Endothelial cell of umbilical vein (primary cell): Measurements from ENCODE around the gene ZNF22. TPM values are rescaled to one million over a fixed set of nuclear protein-coding genes. Genes with fewer than 3 reads are reported as not detected.

Experiments used
- BruUV-seq: library from RNA; stranded (reverse); fragments of 400-500 nt; replicated peaks from 2 replicates; lab custom pipeline; 2021; lab: Mats Ljungman, UMichigan
- CTCF ChIA-PET: fragments of 300-600, 350-600 bp; sonication (Branson Sonifier 250); formaldehyde crosslinking; loops from one replicate; lab custom pipeline; 2021; ENCODE audit warnings: antibody characterized with exemption, inconsistent platforms; lab: Charles Lee
- POLR2A ChIA-PET: fragments of 300-600, 350-600 bp; sonication (Branson Sonifier 250); formaldehyde crosslinking; loops from one replicate; lab custom pipeline; 2021; ENCODE audit warnings: antibody characterized with exemption, inconsistent platforms; lab: Charles Lee
- DNase-seq: peaks from one replicate; pipeline ENCODE4 v3.0.0-alpha.2; 2011; ENCODE audit warnings: low read depth, low spot score
- FAIRE-seq: peaks from 2 replicates; lab custom pipeline; 2011; peaks lifted over from hg19 to GRCh38; lab: Jason Lieb, UNC
- H2AFZ ChIP-seq: 2 replicates; pipeline ENCODE4 v1.6.0; 2012; ENCODE audit warnings: low read depth, low read length, control low read depth, inconsistent platforms
- H3K27ac ChIP-seq: 2 replicates; pipeline ENCODE4 v1.5.1; 2011; ENCODE audit warnings: low read depth, mild to moderate bottlenecking, control low read depth, low read length, moderate library complexity; ENCODE audit not compliant: insufficient read depth
- H3K27me3 ChIP-seq, 2 experiments: 2 replicates each; pipeline versions ENCODE4 v1.6.0 to v1.6.1; 2011; ENCODE audit warnings: low read length in 2 of 2, mixed read lengths in 1 of 2; ENCODE audit not compliant: control insufficient read depth in 2 of 2, insufficient read depth in 2 of 2
- H3K36me3 ChIP-seq, 2 experiments: 2 replicates in 1 of 2; 3 replicates in 1 of 2; pipeline ENCODE4 v1.5.1; 2011; ENCODE audit warnings: low read length in 2 of 2, mild to moderate bottlenecking in 1 of 2, moderate library complexity in 1 of 2; ENCODE audit not compliant: control insufficient read depth in 2 of 2, insufficient read depth in 2 of 2; ENCODE audit errors: extremely low read depth in 1 of 2
- H3K4me1 ChIP-seq: 3 replicates; pipeline ENCODE4 v1.5.1; 2011; ENCODE audit warnings: mild to moderate bottlenecking, low read length; ENCODE audit not compliant: control insufficient read depth, insufficient read depth; ENCODE audit errors: extremely low read depth
- H3K4me2 ChIP-seq: 2 replicates; pipeline ENCODE4 v1.6.1; 2011; ENCODE audit warnings: low read length, control low read depth, mixed read lengths; ENCODE audit not compliant: insufficient read depth
- H3K4me3 ChIP-seq, 3 experiments: fragments of 200-600 bp in 1 of 3; sonication (generic), shearing (Covaris generic) in 1 of 3; replicated peaks in 1 of 3; 2 replicates each; pipeline ENCODE4 v1.5.1; 2011 to 2016; ENCODE audit warnings: control low read depth in 3 of 3, low read length in 3 of 3, mild to moderate bottlenecking in 2 of 3, inconsistent platforms in 1 of 3, low read depth in 1 of 3, moderate library complexity in 1 of 3; ENCODE audit not compliant: insufficient read depth in 1 of 3
- H3K79me2 ChIP-seq: 2 replicates; pipeline ENCODE4 v1.6.0; 2012; ENCODE audit warnings: low read length, inconsistent platforms; ENCODE audit not compliant: control insufficient read depth, insufficient read depth
- H3K9ac ChIP-seq: replicated peaks from 2 replicates; pipeline ENCODE3; 2011; ENCODE audit warnings: low read length, control low read depth; ENCODE audit not compliant: insufficient read depth; ENCODE audit errors: extremely low read depth
- H3K9me1 ChIP-seq: replicated peaks from 3 replicates; pipeline ENCODE4 v1.6.0; 2011; ENCODE audit warnings: mild to moderate bottlenecking, low read length; ENCODE audit not compliant: control insufficient read depth, insufficient read depth; ENCODE audit errors: extremely low read depth
- H3K9me3 ChIP-seq: replicated peaks from 2 replicates; pipeline ENCODE4 v1.5.1; 2012; ENCODE audit warnings: low read length, inconsistent platforms; ENCODE audit not compliant: control insufficient read depth, insufficient read depth
- H4K20me1 ChIP-seq: replicated peaks from 2 replicates; pipeline ENCODE3; 2011; ENCODE audit warnings: mild to moderate bottlenecking, low read length; ENCODE audit not compliant: control insufficient read depth, insufficient read depth; ENCODE audit errors: extremely low read depth
- CTCF ChIP-seq, 2 donors: IDR thresholded peaks; 1 replicate in 1 of 2; 2 replicates in 1 of 2; pipeline ENCODE4 v1.5.1; 2011; ENCODE audit warnings: low read length in 2 of 2, mild to moderate bottlenecking in 2 of 2, moderate library complexity in 2 of 2, control low read depth in 1 of 2, inconsistent platforms in 1 of 2, low read depth in 1 of 2; ENCODE audit not compliant: insufficient read depth in 1 of 2; ENCODE audit errors: extremely low read depth in 1 of 2
- EZH2 ChIP-seq: IDR thresholded peaks from 2 replicates; pipeline ENCODE4 v1.6.1; 2012; ENCODE audit warnings: borderline replicate concordance, low read depth, mild to moderate bottlenecking, moderate library complexity, low read length, inconsistent platforms; ENCODE audit not compliant: severe bottlenecking
- FOS ChIP-seq: IDR thresholded peaks from 2 replicates; pipeline ENCODE4 v1.6.1; 2011; ENCODE audit warnings: mild to moderate bottlenecking, low read length, moderate library complexity, borderline replicate concordance; ENCODE audit not compliant: insufficient read depth
- GATA2 ChIP-seq: IDR thresholded peaks from 2 replicates; pipeline ENCODE4 v1.7.0; 2011; ENCODE audit warnings: low read depth, mild to moderate bottlenecking, moderate library complexity, mixed read lengths, low read length; ENCODE audit not compliant: insufficient read length, insufficient read depth
- JUN ChIP-seq: IDR thresholded peaks from 2 replicates; pipeline ENCODE4 v1.6.1; 2011; ENCODE audit warnings: borderline replicate concordance, low read depth; ENCODE audit not compliant: insufficient read length, insufficient read depth
- MYC ChIP-seq: IDR thresholded peaks from one replicate; pipeline ENCODE4 v1.6.1; 2011; ENCODE audit warnings: mild to moderate bottlenecking, low read depth, low read length
- POLR2AphosphoS5 ChIP-seq: IDR thresholded peaks from 2 replicates; pipeline ENCODE4 v1.6.1; 2012; ENCODE audit warnings: low read depth, mild to moderate bottlenecking, control low read depth, low read length, moderate library complexity; ENCODE audit not compliant: insufficient read depth
- dilution Hi-C: fragments of 300-500 bp; cut with MboI; formaldehyde crosslinking; loops from one replicate; pipeline ENCODE4 v1.15.0; 2019; ENCODE audit warnings: low sequenced_read_pairs; ENCODE audit not compliant: extremely low pct_ligation_motif_present
- intact Hi-C: fragments of 100-400 bp; cut with micrococcal nuclease; formaldehyde crosslinking; loops from one replicate; pipeline ENCODE4 v1.10.0; 2022
- polyA plus RNA-seq, 4 experiments: library from polyadenylated mRNA; depleted of rRNA in 3 of 4; stranded (reverse) in 3 of 4; unstranded in 1 of 4; fragments of >200 nt; gene quantifications; 2 replicates each; pipeline versions ENCODE4 v1.2.1 to v1.2.3, GENCODE V29; 2011 to 2012; ENCODE audit warnings: missing spikeins in 1 of 4
- total RNA-seq: library from RNA; stranded (reverse); gene quantifications from 2 replicates; pipeline ENCODE4 v1.2.3, GENCODE V29; 2021

Gene ZNF22
- total and polyA plus RNA-seq, 2 donors (not counting 3 experiments of a cell fraction or from before 2014, with no cell fraction given) = 21.0 to 48.7 TPM

GRCh38 chr10:44955413-44956070, 45.2 kb upstream of the ZNF22 start:
- H3K79me2 ChIP-seq = no peaks in the 10 kb centered on the region
- no peaks in the 10 kb centered on the region for H3K9me3 ChIP-seq
- peaks cover 11% of the 10 kb centered on the region for H3K4me1 ChIP-seq
- CTCF ChIA-PET = no interaction called here
- H3K36me3 ChIP-seq = no peaks in the 10 kb centered on the region
- TF ChIP-seq JUN (no peak), CTCF (IDR thresholded peaks at IDR 0.05; ENCODE audit: extremely low read depth in 1 of 2, insufficient read depth in 1 of 2, low read depth in 1 of 2, low read length in 2 of 2) (no peak), FOS (no peak), GATA2 (no peak), EZH2 (no peak), POLR2AphosphoS5 (no peak), MYC (no peak)
- H3K4me3 ChIP-seq = no peak overlapping the region
- POLR2A ChIA-PET = no interaction called here
- dilution Hi-C loops = no loop called here
- no peaks in the 10 kb centered on the region for H3K27me3 ChIP-seq
- no peak overlapping the region for H3K4me2 ChIP-seq
- H3K9ac ChIP-seq = no peak overlapping the region
- no peaks in the 10 kb centered on the region for H4K20me1 ChIP-seq
- no peak overlapping the region for H2AFZ ChIP-seq
- H3K9me1 ChIP-seq = no peaks in the 10 kb centered on the region
- BruUV-seq = no TSS peak
- intact Hi-C loops = no loop called here
- FAIRE-seq = no peak
- no peak overlapping the region for H3K27ac ChIP-seq
- no peak for DNase-seq
